ENCODE data around the gene VAV1.

GRCh38 chr19:6888967-6889366 lies 116.5 kb downstream of the VAV1 start:
- TF ChIP-seq CTCF (IDR thresholded peaks at IDR 0.05) (no peak), POLR2A (IDR thresholded peaks at IDR 0.05) (no peak)

All from esophagus squamous epithelium (tissue), 4 donors.